Measurements from ENCODE around the gene SRPK1.

The SRPK1 gene

DNA sequence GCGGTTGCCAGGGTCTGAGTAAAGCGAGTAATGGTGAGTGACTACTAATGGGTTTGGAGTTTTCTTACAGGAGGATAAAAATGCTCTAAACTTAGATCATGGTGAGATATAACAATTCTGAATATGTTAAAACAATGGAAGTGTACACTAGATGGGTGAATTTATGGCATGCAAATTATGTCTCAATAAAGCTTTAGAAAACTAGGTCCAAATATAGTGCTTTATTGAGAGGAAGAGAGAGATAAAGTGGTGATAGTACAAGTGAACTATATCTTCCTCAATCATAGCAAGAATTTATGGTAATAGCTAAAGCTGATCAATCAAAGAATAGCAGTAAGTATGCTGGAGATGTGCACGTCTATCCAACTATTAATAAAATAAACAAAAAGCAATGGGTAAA lies 23.9 kb downstream of the SRPK1 start:
- H3K36me3 ChIP-seq (ENCODE audit: insufficient read depth): no peaks in the 10 kb centered on the region; the same call in 1 of the 2 replicates
- peaks cover 4% of the 10 kb centered on the region; the same call in 1 of the 2 replicates for H4K20me1 ChIP-seq (ENCODE audit: insufficient read depth)
- H3K9ac ChIP-seq: no peak overlapping the region
- TF ChIP-seq CTCF (conservative IDR thresholded peaks at IDR 0.05; ENCODE audit: low read depth, low read length): no peak
- H3K27me3 ChIP-seq (ENCODE audit: insufficient read depth, low read depth): no peaks in the 10 kb centered on the region
- no peak overlapping the region for H3K4me2 ChIP-seq
- H3K27ac ChIP-seq: no peak overlapping the region
- H3K4me3 ChIP-seq (IDR thresholded peaks at IDR 0.05; ENCODE audit: insufficient read depth, low read depth, low read length): no peak overlapping the region
- H2AFZ ChIP-seq (ENCODE audit: low read depth): no peak overlapping the region
- no peaks in the 10 kb centered on the region for H3K4me1 ChIP-seq (ENCODE audit: low read depth, poor library complexity, severe bottlenecking)
- H3K79me2 ChIP-seq (ENCODE audit: insufficient read depth, low read depth): peaks cover 91% of the 10 kb centered on the region

GRCh38 chr6:35896228-35896627 lies 24.7 kb downstream of the SRPK1 start:
- H3K27ac ChIP-seq: no peak overlapping the region
- no peak overlapping the region for H3K4me2 ChIP-seq
- no peaks in the 10 kb centered on the region; the same call in 1 of the 2 replicates for H3K36me3 ChIP-seq (ENCODE audit: insufficient read depth)
- no peak overlapping the region for H3K4me3 ChIP-seq (IDR thresholded peaks at IDR 0.05; ENCODE audit: insufficient read depth, low read depth, low read length)
- peaks cover 4% of the 10 kb centered on the region; the same call in 1 of the 2 replicates for H4K20me1 ChIP-seq (ENCODE audit: insufficient read depth)
- no peak for TF ChIP-seq CTCF (conservative IDR thresholded peaks at IDR 0.05; ENCODE audit: low read depth, low read length)
- H3K27me3 ChIP-seq (ENCODE audit: insufficient read depth, low read depth): no peaks in the 10 kb centered on the region
- H2AFZ ChIP-seq (ENCODE audit: low read depth): no peak overlapping the region
- no peaks in the 10 kb centered on the region for H3K4me1 ChIP-seq (ENCODE audit: low read depth, poor library complexity, severe bottlenecking)
- H3K79me2 ChIP-seq (ENCODE audit: insufficient read depth, low read depth): peaks cover 87% of the 10 kb centered on the region
- no peak overlapping the region for H3K9ac ChIP-seq

DNA sequence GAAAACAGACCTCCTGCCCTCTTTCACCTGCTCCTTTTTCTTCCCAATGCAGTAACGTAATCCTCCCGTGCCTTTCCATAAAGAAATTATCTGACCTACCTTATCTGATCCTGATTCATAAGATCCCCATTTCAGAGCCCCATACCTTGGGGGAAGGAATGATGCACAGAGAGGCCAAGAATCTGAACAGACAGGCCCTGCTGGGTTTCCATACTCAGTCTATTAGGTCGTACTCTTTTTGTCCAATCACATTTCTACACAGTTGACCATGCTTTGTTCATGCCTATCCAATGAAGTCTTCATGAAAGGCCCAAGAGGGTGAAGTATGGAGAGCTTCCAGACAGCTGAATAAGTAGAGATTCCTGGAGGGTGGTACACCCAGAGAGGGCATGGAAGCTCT lies 25.3 kb downstream of the SRPK1 start:
- Histone ChIP-seq H3K27me3 (ENCODE audit: insufficient read depth, low read depth) (no peaks in the 10 kb centered on the region), H3K4me1 (ENCODE audit: low read depth, poor library complexity, severe bottlenecking) (peaks cover 2% of the 10 kb centered on the region), H3K4me2 (no peak overlapping the region), H3K4me3 (IDR thresholded peaks at IDR 0.05; ENCODE audit: insufficient read depth, low read depth, low read length) (no peak overlapping the region), H3K36me3 (ENCODE audit: insufficient read depth) (no peaks in the 10 kb centered on the region; the same call in 1 of the 2 replicates), H3K79me2 (ENCODE audit: insufficient read depth, low read depth) (peaks cover 82% of the 10 kb centered on the region), H2AFZ (ENCODE audit: low read depth) (no peak overlapping the region), H4K20me1 (ENCODE audit: insufficient read depth) (peaks cover 4% of the 10 kb centered on the region; the same call in 1 of the 2 replicates), H3K27ac (no peak overlapping the region), H3K9ac (no peak overlapping the region)
- TF ChIP-seq CTCF (conservative IDR thresholded peaks at IDR 0.05; ENCODE audit: low read depth, low read length): no peak

DNA sequence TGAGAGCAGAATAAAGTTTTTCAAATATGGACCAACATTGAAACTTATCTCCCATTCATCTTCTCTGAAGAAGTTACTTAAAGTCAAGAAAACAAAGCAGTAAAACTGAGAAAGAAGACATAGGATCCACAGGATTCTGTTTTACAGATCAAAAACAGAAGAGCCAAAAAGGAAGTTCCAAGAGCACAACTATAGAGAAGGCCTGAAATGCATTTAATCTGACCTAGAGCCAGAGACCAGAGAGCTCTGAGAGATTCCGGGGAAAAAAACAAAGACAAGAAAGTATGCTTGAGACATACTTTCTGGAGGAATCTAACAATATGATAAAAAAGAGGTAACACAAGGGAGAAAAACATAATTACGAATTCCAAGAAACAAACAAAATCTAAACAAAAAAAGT lies 26.1 kb downstream of the SRPK1 start:
- Histone ChIP-seq H3K9ac (no peak overlapping the region), H3K27me3 (ENCODE audit: insufficient read depth, low read depth) (no peaks in the 10 kb centered on the region), H3K36me3 (ENCODE audit: insufficient read depth) (no peaks in the 10 kb centered on the region; the same call in 1 of the 2 replicates), H4K20me1 (ENCODE audit: insufficient read depth) (peaks cover 4% of the 10 kb centered on the region; the same call in 1 of the 2 replicates), H3K4me2 (no peak overlapping the region), H3K27ac (no peak overlapping the region), H2AFZ (ENCODE audit: low read depth) (no peak overlapping the region), H3K4me3 (IDR thresholded peaks at IDR 0.05; ENCODE audit: insufficient read depth, low read depth, low read length) (no peak overlapping the region), H3K79me2 (ENCODE audit: insufficient read depth, low read depth) (peaks cover 77% of the 10 kb centered on the region), H3K4me1 (ENCODE audit: low read depth, poor library complexity, severe bottlenecking) (peaks cover 6% of the 10 kb centered on the region)
- no peak for TF ChIP-seq CTCF (conservative IDR thresholded peaks at IDR 0.05; ENCODE audit: low read depth, low read length)

Measured in KMS-11 (cell line).